HG02885 (cell line): Measurements from ENCODE around the gene DCAF4.

Experiments used
- ATAC-seq: cut with Tn5 transposase; IDR thresholded peaks from one replicate; pipeline ENCODE4 v1.9.1; 2021; ENCODE audit warnings: mild to moderate bottlenecking; ENCODE audit not compliant: unreplicated experiment, poor library complexity

The DCAF4 gene

DNA sequence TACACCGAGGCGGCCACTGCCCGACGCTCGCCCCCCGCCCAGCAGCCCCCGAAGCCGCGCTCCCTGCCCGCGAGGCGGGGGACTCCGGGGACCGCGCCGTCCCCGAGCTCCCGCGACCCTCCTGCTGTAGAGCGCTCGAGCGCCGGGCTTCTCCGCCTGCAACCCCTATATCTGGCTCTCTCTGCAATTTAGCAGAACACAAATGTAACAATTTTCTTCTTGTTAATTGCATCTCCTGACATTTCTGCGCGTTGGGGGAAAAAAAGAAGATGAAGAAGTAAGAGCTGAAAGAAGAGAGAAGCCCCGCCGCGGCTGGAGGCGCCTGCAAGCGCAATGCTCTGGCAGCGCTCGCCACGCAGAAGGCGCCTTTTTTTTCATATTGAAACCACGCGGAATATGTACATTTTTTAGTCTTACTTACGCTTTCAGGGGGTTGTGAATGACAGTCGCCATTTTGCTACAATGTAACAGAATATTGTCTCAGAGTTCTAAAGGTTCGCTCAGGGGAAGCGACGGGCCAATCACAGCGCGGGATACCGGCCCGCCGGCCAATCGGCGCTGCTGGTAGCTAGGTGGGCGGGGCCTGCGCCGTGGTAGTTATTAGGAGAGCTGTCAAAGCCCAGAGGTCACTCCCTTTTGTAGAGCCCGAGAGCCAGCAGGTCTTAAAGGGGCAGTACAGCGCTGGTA lies 32.5 kb upstream of the DCAF4 start, which contains the start of gene DPF3:
TSS of gene DPF3 (minus strand) at position 466 of the 687 bp plus-strand sequence. CDS start at position 453, 13 bp downstream.
- peak; percentile 97 for ATAC-seq

GRCh38 chr14:72894323-72894622 lies 32.0 kb upstream of the DCAF4 start:
- ATAC-seq: no peak

GRCh38 chr14:72894623-72895378 lies 31.5 kb upstream of the DCAF4 start:
- ATAC-seq: no peak

GRCh38 chr14:72898448-72898847 lies 27.8 kb upstream of the DCAF4 start:
- ATAC-seq: no peak

- ATAC-seq: no peak
These were observed 24.9 kb upstream of the DCAF4 start for GRCh38 chr14:72901361-72901760.

DNA sequence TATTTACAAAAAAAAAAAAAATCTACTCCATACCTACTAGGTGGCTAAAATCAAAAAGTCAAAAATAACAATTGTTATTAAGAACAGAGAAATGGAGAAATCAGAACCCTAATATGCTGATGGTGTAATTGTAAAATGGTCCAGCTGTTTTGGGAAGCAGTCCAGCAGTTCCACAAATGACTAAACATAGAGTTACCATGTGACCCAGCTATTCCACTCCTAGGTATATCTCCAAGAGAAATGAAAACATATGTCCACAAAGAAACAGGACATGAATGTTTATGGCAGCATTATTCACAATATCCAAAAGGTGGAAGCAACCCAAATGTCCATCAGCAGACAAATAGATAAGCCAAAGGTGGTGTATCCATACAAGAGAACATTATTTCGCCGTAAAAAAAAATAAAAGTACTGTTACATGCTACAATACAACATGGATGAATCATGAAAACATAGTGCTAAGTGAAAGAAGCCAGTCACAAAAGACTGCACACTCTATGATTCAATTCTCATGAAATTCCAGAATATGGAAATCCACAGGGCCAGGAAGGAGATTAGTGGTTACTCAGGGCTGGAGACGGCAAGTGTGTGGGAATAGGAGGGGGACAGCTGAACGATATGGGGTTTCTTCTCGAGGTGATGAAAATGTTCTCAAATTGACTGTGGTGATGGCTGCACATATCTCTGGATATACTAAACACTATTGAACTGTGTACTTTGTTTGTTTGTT lies 23.3 kb upstream of the DCAF4 start:
- ATAC-seq: no peak

DNA sequence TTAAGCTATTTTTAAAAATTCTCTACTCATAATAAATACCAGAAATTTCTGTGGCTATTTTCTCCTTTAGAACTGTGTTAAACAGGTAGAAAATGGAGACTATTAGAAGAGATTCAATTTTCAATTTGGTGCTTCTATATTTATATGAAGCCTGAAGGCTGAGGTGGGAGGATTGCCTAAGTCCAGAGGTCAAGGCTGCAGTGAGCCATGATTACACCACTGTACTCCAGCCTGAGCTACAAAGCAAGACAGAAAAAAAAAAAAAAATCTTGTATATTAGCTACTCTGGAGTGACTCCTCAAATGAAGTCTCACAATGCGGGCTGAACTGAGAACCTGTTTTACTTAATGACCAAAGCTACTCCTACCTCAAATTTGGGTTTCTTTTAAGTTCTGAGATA lies 22.5 kb upstream of the DCAF4 start:
- ATAC-seq: no peak

GRCh38 chr14:72904218-72904617 lies 22.0 kb upstream of the DCAF4 start:
- no peak for ATAC-seq

DNA sequence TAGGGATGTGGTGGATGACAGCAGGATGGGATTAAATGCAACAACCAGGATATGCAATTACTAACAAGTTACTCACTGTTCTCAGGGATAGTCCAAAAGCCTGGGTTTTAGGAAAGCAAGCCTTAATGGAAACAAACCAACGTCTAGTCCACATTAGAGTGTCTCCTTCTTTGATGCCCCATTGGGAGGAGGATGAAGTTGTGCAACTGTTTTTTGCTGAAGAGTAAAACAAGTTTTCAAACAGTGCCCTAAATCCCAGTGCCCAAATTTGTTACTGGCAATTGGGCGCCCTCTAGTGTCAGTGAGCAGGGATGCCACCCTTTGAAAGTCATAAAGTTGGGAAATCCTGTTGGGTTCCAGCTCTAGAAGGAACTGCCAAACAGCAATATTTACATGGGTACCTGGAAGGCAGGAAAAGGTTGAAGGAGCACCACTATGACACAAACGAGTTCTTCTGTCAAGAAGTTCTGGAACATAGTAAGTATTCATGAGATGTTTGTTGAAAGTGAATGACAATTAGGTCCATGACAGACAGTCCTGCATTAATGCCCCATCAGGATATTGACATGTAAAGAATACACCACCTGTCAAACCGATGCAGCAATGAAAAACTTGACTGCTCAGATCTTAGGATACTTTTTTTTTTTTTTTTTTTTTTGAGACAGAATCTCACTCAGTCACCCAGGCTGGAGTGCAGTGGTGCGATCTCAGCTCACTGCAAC lies 21.3 kb upstream of the DCAF4 start:
- no peak for ATAC-seq

- no peak for ATAC-seq
These were observed 19.9 kb upstream of the DCAF4 start for GRCh38 chr14:72906316-72906715.

- ATAC-seq: no peak
These were observed 19.4 kb upstream of the DCAF4 start for GRCh38 chr14:72906879-72907278.

- no peak for ATAC-seq
These were observed 18.4 kb upstream of the DCAF4 start for GRCh38 chr14:72907886-72908285.

DNA sequence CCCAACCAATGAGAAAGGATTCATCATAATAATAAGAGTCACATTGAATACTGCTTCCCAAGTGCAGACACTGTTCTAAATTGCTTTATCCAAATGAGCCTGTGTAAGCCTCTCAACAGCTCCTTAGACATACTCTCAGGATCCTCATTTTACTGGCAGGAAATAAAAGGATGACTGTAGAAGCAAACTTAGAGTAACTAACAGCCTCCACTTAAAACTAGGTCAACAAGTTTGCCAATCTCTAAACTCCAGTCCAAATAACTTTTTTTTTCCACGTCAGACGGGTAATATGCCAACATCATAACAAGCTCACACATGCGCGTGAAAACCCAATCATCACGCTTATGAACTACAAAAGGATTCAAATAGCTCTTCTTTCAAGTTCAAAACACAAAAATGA lies 17.1 kb upstream of the DCAF4 start:
- ATAC-seq: no peak

GRCh38 chr14:72913809-72914208 lies 12.5 kb upstream of the DCAF4 start:
- ATAC-seq: no peak

- no peak for ATAC-seq
These were observed 10.1 kb upstream of the DCAF4 start for GRCh38 chr14:72916174-72916573.

GRCh38 chr14:72917094-72917802 lies 9.0 kb upstream of the DCAF4 start:
- no peak for ATAC-seq

DNA sequence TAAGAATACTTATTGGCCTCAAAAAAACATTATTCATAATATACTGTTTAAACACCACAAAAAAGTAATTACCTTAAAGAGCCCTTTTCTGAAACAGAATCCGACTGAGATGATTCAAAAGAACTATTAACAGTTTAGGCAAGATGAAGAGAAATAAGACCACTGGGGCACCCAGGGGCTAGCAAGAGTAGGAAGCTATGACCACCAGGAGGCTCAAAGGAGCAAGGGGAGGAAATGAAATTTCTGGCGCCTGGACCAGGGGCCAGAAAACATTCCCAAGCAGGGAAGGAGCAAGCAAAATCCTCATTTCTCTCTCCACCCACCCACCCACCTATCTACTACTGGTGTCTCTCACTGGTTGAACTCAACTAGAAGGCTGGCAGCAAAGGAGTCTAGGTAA lies 6.3 kb upstream of the DCAF4 start:
- ATAC-seq: no peak

GRCh38 chr14:72921396-72921795 lies 4.9 kb upstream of the DCAF4 start:
- ATAC-seq: no peak

- no peak for ATAC-seq
These were observed 1.9 kb upstream of the DCAF4 start for GRCh38 chr14:72924337-72924736.

- ATAC-seq: no peak
These were observed 999 bp upstream of the DCAF4 start for GRCh38 chr14:72925171-72925759.
